HepG2 (cell line): ENCODE data around the gene UAP1L1. TPM values are rescaled to one million over a fixed set of nuclear protein-coding genes. Genes with fewer than 3 reads are reported as not detected.

ENCODE experiments used
- ASH2L ChIP-seq: fragments of 300-600, 200-600 bp; sonication (generic); IDR thresholded peaks from 2 replicates; pipeline ENCODE4 v1.7.0; 2017; ENCODE audit warnings: low read depth, mild to moderate bottlenecking, moderate library complexity, mixed read lengths, low read length; ENCODE audit not compliant: insufficient read length
- EED ChIP-seq: sonication (generic); formaldehyde crosslinking; IDR thresholded peaks from 2 replicates; pipeline ENCODE4 v1.5.0; 2020; ENCODE audit warnings: mild to moderate bottlenecking, missing genetic modification reagents
- HIVEP1 ChIP-seq: sonication (generic); formaldehyde crosslinking; IDR thresholded peaks from 2 replicates; pipeline ENCODE4 v1.4.0; 2020; ENCODE audit warnings: mild to moderate bottlenecking, missing genetic modification reagents
- HOXA3 ChIP-seq: sonication (generic); formaldehyde crosslinking; IDR thresholded peaks from 2 replicates; pipeline ENCODE4 v1.5.0; 2020; ENCODE audit warnings: missing genetic modification reagents
- PHF20 ChIP-seq: sonication (generic); formaldehyde crosslinking; IDR thresholded peaks from 2 replicates; pipeline ENCODE4 v1.5.0; 2020; ENCODE audit warnings: mild to moderate bottlenecking, missing genetic modification reagents
- RAD21 ChIP-seq: fragments of 450-650 bp; formaldehyde crosslinking; IDR thresholded peaks from 2 replicates; pipeline ENCODE4 v1.5.0; 2020; ENCODE audit warnings: mild to moderate bottlenecking
- TOE1 ChIP-seq: sonication (generic); formaldehyde crosslinking; IDR thresholded peaks from 2 replicates; pipeline ENCODE4 v1.4.0; 2020; ENCODE audit warnings: mild to moderate bottlenecking, missing genetic modification reagents
- ZC3H13 ChIP-seq: sonication (generic); formaldehyde crosslinking; IDR thresholded peaks from 2 replicates; pipeline ENCODE4 v1.8.1; 2023; ENCODE audit warnings: mild to moderate bottlenecking, missing genetic modification reagents, moderate library complexity
- ZFP82 ChIP-seq: sonication (generic); formaldehyde crosslinking; IDR thresholded peaks from 2 replicates; pipeline ENCODE4 v1.5.1; 2020; ENCODE audit warnings: mild to moderate bottlenecking, missing genetic modification reagents, borderline replicate concordance
- ZFY ChIP-seq: sonication (generic); formaldehyde crosslinking; IDR thresholded peaks from 2 replicates; pipeline ENCODE4 v1.4.0; 2020; ENCODE audit warnings: missing genetic modification reagents
- ZNF225 ChIP-seq: sonication (generic); formaldehyde crosslinking; IDR thresholded peaks from 2 replicates; pipeline ENCODE4 v1.4.0; 2020; ENCODE audit warnings: mild to moderate bottlenecking, missing genetic modification reagents
- ZNF605 ChIP-seq: sonication (generic); formaldehyde crosslinking; IDR thresholded peaks from 2 replicates; pipeline ENCODE4 v1.8.0; 2022; ENCODE audit warnings: mild to moderate bottlenecking, missing genetic modification reagents
- polyA plus RNA-seq, 8 experiments: library from polyadenylated mRNA; depleted of rRNA in 3 of 8; stranded (reverse) in 7 of 8; unstranded in 1 of 8; fragments of >200 nt; fragmentation: Illumina TruSeq in 4 of 8; extraction: Trizol in 4 of 8; gene quantifications; 2 replicates each; pipeline versions ENCODE4 v1.2.1 to v1.2.3, GENCODE V29; 2011 to 2016; ENCODE audit warnings: low read depth in 4 of 8, missing spikeins in 1 of 8, mixed read lengths in 1 of 8; ENCODE audit not compliant: insufficient read depth in 1 of 8
- total RNA-seq, 5 experiments: library from RNA; depleted of rRNA; stranded (reverse); fragments of >200 nt; fragmentation: Illumina TruSeq; extraction: Trizol; gene quantifications; 2 replicates each; pipeline ENCODE4 v1.2.3, GENCODE V29; 2016; ENCODE audit warnings: low read depth in 1 of 5
- TF ChIP-seq, protein P1 (sequence below): sonication (generic); formaldehyde crosslinking; IDR thresholded peaks from 2 replicates; pipeline ENCODE4 v1.4.0; 2020; ENCODE audit warnings: missing genetic modification reagents
- TF ChIP-seq, protein P2 (sequence below): sonication (generic); formaldehyde crosslinking; IDR thresholded peaks from 2 replicates; pipeline ENCODE4 v1.8.0; 2022; ENCODE audit warnings: missing genetic modification reagents, mild to moderate bottlenecking, moderate library complexity, borderline replicate concordance
- TF ChIP-seq, protein P3 (sequence below): sonication (generic); formaldehyde crosslinking; IDR thresholded peaks from 2 replicates; pipeline ENCODE4 v1.5.0; 2020; ENCODE audit warnings: missing genetic modification reagents
- TF ChIP-seq, protein P4 (sequence below): sonication (generic); formaldehyde crosslinking; IDR thresholded peaks from 2 replicates; pipeline ENCODE4 v1.4.0; 2020; ENCODE audit warnings: missing genetic modification reagents, borderline replicate concordance
- TF ChIP-seq, protein P5 (sequence below): sonication (generic); formaldehyde crosslinking; IDR thresholded peaks from 2 replicates; pipeline ENCODE4 v1.4.0; 2020; ENCODE audit warnings: missing genetic modification reagents
- TF ChIP-seq, protein P6 (sequence below): sonication (generic); formaldehyde crosslinking; IDR thresholded peaks from 2 replicates; pipeline ENCODE4 v1.4.0; 2020; ENCODE audit warnings: missing genetic modification reagents, low read depth, mild to moderate bottlenecking, borderline replicate concordance

UAP1L1 gene
- total and polyA plus RNA-seq, 2 of the 13 experiments (the other 11 are each of a cell fraction or from before 2014, with no cell fraction given) = 5.4 to 6.4 TPM

DNA sequence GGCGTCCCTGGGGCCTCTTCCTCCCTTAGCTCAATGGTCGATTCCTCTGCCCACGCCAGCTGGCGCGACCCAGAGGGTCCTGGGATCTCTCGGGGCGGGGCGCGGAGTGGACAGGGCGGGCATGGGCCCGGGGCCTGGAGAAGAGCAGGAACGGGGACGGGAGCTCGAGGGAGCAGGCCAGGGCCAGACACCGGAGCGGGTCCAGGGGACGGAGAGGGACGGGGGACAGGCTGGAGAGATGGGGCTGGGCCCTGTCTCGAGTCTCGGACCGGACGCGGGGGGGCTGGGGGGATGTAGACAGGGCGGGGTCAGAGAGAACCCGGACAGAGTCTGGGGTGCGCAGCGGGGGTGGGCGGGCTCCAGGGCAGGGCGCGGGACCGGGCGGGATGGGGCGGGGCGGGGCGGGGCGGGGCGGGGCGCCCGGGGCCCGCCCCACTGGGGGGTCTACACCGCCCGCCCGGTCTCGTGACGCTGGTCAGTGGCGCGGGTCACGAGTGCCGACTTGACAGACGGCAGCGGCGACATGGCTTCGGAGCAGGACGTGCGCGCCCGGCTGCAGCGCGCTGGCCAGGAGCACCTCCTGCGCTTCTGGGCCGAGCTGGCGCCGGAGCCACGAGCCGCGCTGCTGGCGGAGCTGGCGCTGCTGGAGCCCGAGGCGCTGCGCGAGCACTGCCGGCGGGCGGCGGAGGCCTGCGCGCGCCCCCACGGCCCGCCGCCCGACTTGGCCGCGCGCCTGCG lies at the start of gene UAP1L1 (continued):
- TF ChIP-seq, protein P1, sequence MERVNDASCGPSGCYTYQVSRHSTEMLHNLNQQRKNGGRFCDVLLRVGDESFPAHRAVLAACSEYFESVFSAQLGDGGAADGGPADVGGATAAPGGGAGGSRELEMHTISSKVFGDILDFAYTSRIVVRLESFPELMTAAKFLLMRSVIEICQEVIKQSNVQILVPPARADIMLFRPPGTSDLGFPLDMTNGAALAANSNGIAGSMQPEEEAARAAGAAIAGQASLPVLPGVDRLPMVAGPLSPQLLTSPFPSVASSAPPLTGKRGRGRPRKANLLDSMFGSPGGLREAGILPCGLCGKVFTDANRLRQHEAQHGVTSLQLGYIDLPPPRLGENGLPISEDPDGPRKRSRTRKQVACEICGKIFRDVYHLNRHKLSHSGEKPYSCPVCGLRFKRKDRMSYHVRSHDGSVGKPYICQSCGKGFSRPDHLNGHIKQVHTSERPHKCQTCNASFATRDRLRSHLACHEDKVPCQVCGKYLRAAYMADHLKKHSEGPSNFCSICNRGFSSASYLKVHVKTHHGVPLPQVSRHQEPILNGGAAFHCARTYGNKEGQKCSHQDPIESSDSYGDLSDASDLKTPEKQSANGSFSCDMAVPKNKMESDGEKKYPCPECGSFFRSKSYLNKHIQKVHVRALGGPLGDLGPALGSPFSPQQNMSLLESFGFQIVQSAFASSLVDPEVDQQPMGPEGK (CRISPR knock-in tag) = peak; percentile 78
- TF ChIP-seq RAD21 (CRISPR knock-in tag) (peak; percentile 29; the same call in 1 of the 2 replicates), HOXA3 (peak; percentile 12; the same call in 1 of the 2 replicates), ZC3H13 (CRISPR knock-in tag) (peak; percentile 57; the same call in 1 of the 2 replicates), EED (CRISPR knock-in tag) (0 out of 2 replicates have a peak, but pooled peaks have one; percentile 10), HIVEP1 (peak; percentile 66; the same call in 1 of the 2 replicates), ZNF225 (no peak), ZFY (CRISPR knock-in tag) (peak; percentile 64), ASH2L (no peak), ZFP82 (CRISPR knock-in tag) (peak; percentile 47; the same call in 1 of the 2 replicates), TOE1 (CRISPR knock-in tag) (no peak), PHF20 (peak; percentile 21; the same call in 1 of the 2 replicates), ZNF605 (CRISPR knock-in tag) (peak; percentile 54; the same call in 1 of the 2 replicates)
- TF ChIP-seq, protein P2, sequence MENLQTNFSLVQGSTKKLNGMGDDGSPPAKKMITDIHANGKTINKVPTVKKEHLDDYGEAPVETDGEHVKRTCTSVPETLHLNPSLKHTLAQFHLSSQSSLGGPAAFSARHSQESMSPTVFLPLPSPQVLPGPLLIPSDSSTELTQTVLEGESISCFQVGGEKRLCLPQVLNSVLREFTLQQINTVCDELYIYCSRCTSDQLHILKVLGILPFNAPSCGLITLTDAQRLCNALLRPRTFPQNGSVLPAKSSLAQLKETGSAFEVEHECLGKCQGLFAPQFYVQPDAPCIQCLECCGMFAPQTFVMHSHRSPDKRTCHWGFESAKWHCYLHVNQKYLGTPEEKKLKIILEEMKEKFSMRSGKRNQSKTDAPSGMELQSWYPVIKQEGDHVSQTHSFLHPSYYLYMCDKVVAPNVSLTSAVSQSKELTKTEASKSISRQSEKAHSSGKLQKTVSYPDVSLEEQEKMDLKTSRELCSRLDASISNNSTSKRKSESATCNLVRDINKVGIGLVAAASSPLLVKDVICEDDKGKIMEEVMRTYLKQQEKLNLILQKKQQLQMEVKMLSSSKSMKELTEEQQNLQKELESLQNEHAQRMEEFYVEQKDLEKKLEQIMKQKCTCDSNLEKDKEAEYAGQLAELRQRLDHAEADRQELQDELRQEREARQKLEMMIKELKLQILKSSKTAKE = 0 out of 2 replicates have a peak, but pooled peaks have one; percentile 32
- TF ChIP-seq, protein P3, sequence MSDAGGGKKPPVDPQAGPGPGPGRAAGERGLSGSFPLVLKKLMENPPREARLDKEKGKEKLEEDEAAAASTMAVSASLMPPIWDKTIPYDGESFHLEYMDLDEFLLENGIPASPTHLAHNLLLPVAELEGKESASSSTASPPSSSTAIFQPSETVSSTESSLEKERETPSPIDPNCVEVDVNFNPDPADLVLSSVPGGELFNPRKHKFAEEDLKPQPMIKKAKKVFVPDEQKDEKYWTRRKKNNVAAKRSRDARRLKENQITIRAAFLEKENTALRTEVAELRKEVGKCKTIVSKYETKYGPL (CRISPR knock-in tag) = no peak
- TF ChIP-seq, protein P4, sequence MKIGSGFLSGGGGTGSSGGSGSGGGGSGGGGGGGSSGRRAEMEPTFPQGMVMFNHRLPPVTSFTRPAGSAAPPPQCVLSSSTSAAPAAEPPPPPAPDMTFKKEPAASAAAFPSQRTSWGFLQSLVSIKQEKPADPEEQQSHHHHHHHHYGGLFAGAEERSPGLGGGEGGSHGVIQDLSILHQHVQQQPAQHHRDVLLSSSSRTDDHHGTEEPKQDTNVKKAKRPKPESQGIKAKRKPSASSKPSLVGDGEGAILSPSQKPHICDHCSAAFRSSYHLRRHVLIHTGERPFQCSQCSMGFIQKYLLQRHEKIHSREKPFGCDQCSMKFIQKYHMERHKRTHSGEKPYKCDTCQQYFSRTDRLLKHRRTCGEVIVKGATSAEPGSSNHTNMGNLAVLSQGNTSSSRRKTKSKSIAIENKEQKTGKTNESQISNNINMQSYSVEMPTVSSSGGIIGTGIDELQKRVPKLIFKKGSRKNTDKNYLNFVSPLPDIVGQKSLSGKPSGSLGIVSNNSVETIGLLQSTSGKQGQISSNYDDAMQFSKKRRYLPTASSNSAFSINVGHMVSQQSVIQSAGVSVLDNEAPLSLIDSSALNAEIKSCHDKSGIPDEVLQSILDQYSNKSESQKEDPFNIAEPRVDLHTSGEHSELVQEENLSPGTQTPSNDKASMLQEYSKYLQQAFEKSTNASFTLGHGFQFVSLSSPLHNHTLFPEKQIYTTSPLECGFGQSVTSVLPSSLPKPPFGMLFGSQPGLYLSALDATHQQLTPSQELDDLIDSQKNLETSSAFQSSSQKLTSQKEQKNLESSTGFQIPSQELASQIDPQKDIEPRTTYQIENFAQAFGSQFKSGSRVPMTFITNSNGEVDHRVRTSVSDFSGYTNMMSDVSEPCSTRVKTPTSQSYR (CRISPR knock-in tag) = no peak
- TF ChIP-seq, protein P5, sequence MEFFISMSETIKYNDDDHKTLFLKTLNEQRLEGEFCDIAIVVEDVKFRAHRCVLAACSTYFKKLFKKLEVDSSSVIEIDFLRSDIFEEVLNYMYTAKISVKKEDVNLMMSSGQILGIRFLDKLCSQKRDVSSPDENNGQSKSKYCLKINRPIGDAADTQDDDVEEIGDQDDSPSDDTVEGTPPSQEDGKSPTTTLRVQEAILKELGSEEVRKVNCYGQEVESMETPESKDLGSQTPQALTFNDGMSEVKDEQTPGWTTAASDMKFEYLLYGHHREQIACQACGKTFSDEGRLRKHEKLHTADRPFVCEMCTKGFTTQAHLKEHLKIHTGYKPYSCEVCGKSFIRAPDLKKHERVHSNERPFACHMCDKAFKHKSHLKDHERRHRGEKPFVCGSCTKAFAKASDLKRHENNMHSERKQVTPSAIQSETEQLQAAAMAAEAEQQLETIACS = 0 out of 2 replicates have a peak, but pooled peaks have one; percentile 5
- TF ChIP-seq, protein P6, sequence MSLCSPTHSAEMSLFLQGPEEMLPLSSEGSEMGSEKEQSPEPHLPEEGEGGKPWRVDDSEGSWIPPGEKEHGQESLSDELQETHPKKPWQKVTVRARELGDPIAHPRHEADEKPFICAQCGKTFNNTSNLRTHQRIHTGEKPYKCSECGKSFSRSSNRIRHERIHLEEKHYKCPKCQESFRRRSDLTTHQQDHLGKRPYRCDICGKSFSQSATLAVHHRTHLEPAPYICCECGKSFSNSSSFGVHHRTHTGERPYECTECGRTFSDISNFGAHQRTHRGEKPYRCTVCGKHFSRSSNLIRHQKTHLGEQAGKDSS (CRISPR knock-in tag) = no peak
